Daoy (cell line): ENCODE measurements around the gene PPTC7. TPM values are rescaled to one million over a fixed set of nuclear protein-coding genes. Genes with fewer than 3 reads are reported as not detected.
A peak's percentile ranks its signal among the peaks of the same experiment; 100 is the strongest.
"Not testable (repeated sequence)": the region's sequence is repeated elsewhere in the genome, so short reads cannot be mapped to it uniquely, and the experiment has no call there.

Experiments used
- DNase-seq: peaks from one replicate; pipeline ENCODE4 v3.0.0-alpha.2; 2015; ENCODE audit warnings: low read depth
- total RNA-seq: library from RNA; depleted of rRNA; stranded (reverse); fragments of >200 nt; shearing (Covaris generic); gene quantifications from 2 replicates; pipeline ENCODE4 v1.2.3, GENCODE V29; 2014

Gene PPTC7
- total RNA-seq, 1 experiment from 2014 or later = 8.8 TPM

- peak; percentile 43 for DNase-seq
These were observed 21.5 kb downstream of the PPTC7 start for GRCh38 chr12:110561471-110562201.

GRCh38 chr12:110560946-110561345 lies 22.2 kb downstream of the PPTC7 start:
- no peak for DNase-seq

DNA sequence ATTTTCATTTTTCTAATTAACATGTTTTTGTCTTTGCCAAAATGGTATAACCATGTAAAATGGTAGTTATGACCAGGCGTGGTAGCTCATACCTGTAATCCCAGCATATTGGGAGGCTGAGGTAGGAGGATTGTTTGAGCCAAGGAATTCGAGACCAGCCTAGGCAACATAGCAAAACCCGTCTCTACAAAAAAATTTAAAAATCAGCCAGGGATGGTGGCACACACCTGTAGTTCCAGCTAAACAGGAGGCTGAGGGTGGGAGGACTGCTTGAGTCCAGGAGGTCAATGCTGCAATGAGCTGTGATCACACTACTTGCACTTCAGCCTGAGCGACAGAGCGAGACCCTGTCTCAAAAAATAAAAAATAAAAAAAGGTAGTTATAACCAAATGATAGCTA lies 23.1 kb downstream of the PPTC7 start:
- DNase-seq = no peak

- not testable (repeated sequence) for DNase-seq
These were observed 24.2 kb downstream of the PPTC7 start for GRCh38 chr12:110558945-110559344.

DNA sequence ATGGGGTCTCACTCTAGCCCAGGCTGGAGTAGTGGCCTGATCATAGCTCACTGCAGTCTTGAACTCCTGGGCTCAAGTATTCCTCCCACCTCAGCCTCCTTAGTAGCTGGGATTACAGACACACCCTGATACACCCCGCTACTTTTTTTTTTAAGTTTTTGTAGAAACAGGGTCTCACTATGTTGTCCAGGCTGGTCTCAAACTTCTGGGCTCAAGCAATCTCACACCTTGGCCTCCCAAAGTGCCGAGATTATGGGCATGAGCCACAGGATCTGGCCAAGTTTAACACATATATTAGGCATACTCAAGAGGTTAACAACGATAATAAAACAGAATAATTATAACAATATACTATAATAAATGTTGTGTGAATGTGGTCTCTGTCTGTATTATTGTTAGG lies 25.8 kb downstream of the PPTC7 start:
- DNase-seq = no peak

- no peak for DNase-seq
These were observed 26.4 kb downstream of the PPTC7 start for GRCh38 chr12:110556705-110557104.

DNA sequence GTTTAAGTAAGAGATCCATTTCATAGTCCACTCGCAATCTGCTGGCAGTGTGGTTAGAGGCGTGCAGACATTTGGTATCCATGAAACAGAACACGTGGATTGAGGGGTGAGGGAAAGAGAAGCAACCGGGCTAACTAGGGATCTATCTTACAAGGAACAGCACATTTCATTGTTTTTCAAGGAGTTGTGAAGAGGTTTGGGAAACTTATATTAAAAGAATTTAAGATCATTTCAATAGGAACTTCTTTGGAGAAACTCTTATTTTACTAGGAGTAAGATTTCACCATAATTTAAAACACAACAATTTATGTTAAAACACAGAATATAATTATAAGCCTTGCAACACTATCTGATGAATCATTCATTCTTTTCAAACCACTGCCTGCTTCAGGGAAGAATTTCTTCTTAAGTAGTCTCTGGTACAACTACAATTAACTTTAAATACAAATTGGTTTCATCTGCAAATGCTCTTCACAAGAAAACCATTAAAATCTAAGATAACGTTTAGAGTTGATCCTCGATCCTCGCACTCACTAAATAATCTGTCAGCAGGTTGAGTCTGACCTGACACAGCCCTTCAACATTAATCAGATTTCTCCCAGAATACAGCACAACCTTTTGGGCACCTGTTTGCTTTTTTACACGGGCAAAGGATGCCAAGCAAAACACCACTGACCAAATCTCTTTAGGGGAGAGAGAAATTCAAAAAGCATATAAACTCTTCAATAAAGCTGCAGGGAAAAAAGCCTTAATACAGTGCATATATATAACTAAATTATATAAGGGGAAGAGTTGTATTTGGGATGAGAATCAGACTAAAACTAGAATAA lies 27.3 kb downstream of the PPTC7 start:
- DNase-seq = peak; percentile 55

DNA sequence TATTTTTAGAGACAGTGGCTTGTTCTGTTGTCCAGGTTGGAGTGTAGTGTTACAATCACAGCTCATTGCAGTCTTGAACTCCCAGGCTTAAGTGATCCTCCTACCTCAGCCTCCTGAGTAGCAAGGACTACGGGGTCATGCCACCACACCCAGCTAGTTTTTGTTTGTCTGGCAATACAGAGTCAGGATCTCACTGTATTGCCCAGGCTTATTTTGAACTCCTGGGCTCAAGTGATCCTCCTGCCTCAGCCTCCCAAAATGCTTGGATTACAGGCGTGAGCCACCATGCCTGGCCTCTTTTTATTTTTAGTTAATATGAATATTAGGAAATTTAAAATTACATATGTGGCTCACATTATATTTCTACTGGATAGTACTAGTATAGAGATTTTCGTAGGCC lies 28.9 kb downstream of the PPTC7 start:
- DNase-seq = no peak

DNA sequence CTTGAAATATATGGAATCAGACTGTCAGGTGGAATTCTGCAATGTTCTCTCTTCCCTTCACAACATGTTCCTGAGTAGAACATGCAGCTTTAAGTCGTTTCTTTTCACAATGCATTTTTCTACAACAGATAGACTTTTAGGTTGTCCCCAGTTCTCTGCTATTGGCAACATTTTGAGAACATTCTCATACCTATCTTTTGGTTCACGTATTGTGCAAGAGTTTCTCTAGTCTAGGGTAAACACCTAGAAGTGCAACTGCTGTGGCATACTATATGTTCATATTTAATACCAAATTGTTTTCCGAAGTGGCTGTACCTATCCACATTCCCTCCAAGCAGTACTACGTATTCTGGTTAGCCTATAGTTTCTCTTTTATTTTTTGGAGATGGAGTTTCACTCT lies 32.1 kb downstream of the PPTC7 start:
- no peak for DNase-seq

DNA sequence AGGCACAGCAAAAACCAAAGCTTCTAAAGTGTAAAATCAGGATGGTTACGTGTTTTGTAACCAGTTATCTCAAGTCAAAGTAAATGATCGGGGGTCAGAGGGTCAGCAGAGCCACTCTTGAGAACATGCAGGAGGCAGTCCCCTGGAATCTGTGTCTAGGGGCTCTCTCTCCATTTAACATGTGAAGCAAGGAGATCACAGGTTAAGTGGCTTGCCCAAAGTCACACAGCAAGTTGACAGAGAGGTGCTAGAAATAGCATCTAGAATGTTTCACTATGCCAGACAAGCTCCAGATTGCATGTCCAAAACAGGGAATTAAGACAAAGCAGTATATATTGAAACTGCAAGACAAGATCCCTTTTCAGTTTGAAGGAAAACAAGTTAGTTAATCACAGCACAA lies 33.4 kb downstream of the PPTC7 start:
- DNase-seq = no peak

DNA sequence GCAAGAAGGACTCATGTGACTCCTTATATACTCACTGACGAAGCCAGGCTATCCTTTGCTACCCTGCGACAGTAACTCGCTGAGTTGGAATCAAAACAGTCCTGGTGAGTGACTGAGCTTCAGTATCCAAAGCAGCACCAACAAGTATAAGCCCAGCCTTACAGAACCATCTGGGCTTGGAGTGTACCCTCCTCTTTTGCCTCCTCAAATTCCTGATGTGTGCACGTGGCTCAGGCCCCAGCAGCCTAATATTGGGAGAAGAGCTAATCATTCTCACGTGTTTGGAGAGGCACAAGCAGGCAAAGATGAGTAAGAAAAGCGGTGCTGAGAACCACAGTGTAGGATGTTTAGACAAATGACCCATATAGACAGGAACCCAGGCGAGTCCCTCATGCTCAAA lies 34.4 kb downstream of the PPTC7 start:
- DNase-seq = no peak

- no peak for DNase-seq
These were observed 36.0 kb downstream of the PPTC7 start for GRCh38 chr12:110547090-110547489.

GRCh38 chr12:110546339-110546738 lies 36.8 kb downstream of the PPTC7 start:
- DNase-seq = peak; percentile 71

DNA sequence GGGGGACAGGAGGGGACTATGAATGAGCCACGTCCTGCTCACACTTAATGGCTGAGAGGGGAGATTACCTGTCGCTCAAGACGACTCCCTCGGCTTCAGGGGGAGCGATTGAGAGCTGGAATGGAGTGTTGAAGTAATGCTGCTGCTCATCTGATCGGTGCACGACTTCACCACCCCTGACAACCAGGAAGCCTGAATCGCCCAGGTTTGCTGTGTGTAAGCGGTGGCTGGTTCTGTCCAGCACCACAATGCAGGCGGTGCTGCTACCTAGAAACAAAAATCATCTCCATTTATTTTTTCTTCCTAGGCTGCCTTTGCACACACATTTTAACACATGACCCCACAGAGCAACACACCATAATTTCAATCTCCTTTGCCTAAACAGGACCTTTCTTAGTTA lies 37.3 kb downstream of the PPTC7 start:
- peak; percentile 13 for DNase-seq

DNA sequence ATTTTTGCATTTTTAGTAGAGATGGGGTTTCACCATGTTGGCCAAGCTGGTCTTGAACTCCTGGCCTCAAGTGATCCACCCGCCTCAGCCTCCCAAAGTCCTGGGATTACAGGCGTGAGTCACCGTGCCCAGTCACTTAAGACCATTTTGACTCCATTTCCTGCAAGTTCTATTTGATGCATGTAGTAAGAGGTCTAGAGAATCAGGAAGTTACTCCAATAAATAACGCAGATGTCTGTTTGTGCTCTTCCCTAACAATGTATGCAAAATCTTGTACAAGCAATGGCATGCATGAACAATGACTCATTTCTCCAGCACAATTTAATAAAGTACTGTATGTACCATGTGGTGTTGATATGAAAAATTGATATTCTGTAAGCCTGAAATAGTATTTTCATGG lies 37.9 kb downstream of the PPTC7 start:
- peak; percentile 59 for DNase-seq

- no peak for DNase-seq
These were observed 39.2 kb downstream of the PPTC7 start for GRCh38 chr12:110543965-110544364.

DNA sequence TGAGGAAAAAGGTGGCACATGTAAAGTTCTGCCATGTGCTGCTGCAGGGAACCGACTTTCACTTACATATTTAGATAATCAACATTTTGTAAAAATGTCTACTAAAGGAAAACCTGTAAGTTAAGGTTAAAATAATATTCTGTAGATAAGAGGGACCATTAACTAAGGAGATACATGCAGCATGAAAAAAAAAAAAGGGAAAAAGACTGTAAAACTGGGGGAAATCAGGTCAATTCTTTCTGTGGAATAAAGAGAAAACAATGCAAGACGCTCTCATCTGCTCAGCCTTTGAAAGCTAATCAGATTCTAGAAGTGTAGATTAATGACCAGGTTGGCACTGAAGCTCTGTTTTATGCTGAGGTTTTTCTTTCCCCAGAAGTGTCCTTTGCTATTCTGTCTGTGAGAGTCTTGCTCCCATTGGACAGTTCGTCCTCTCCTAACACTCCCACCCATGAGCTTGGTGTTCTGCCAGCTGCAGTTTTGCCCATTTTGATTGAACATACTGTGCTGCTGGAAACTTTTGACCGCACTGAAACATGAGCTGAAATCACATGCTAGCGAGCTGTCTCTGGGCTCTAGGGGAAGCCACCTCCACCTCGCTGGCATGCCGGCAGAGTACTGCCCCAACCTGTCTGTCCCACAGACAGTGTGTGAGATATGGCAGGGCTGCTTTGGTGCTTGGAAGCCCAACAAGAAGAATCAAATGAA lies 39.7 kb downstream of the PPTC7 start:
- peak; percentile 82 for DNase-seq

DNA sequence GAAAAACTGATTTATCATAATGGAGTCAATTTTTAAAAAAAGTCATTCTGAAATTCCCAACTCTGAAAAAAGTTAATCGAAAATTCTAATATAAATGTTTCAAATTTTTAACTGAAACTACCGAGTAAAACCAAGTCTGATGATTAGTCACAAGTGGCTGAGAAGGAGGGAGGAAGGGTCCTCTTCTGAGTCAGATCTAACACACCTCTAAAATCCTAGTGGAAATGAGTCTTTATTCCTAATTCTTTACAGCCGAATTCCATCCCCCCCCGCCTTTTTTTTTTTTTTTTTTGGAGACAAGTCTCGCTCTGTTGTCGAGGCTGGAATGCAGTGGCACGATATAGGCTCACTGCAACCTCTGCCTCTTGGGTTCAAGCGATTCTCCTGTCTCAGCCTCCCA lies 43.1 kb downstream of the PPTC7 start:
- DNase-seq = no peak

DNA sequence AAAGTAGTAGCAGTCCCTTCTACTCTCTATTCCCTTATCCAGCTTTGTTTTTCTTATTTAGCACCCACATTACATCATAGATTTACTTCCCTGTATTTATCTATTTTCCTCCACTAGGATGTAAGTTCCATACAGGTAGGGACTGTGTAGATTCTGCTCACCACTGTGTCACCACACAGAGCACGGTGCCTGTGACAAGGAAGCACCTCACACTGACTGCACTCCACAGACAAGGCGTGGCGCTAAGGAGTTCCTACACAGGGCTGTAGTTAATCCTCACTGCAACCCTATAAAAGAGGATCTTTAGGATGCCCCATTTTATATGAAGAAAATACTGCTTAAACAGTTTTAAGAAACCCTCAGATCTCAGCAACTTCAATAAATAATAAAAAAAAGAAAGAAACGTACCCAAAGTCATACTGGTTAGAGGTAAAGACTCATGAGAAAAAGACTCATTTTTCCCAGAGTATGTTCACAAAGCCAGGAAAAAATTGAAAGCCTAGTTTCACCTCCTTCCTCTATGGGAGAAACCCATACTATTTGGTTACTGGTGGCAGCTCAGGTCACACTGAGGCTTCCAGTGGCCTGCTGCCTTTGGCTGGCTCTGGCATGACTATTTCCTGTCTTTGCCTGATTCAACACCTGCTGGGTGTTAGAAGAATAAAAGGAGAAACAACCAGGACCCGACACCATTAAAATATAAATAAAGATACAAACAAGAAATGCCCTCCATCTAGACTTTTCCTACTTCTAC lies 44.1 kb downstream of the PPTC7 start:
- DNase-seq = no peak

GRCh38 chr12:110537605-110538409 lies 45.3 kb downstream of the PPTC7 start:
- no peak for DNase-seq
